Astrocyte of the spinal cord (primary cell): ENCODE measurements around the gene RNASEH2B.

Experiments
- DNase-seq: peaks from one replicate; pipeline ENCODE4 v3.0.0; 2011; ENCODE audit warnings: low read depth, low spot score
- H3K4me3 ChIP-seq: 2 replicates; pipeline ENCODE4 v1.5.1; 2011; ENCODE audit warnings: low read depth, mild to moderate bottlenecking, low read length, moderate library complexity
- CTCF ChIP-seq: IDR thresholded peaks from 2 replicates; pipeline ENCODE4 v1.5.1; 2012; ENCODE audit warnings: low read depth, mild to moderate bottlenecking, low read length, inconsistent platforms
- in situ Hi-C: cut with HindIII; loops from 2 replicates; pipeline ENCODE4 v1.10.0; 2017; ENCODE audit warnings: low sequenced_read_pairs

Gene RNASEH2B

GRCh38 chr13:50993371-50993770, 83.8 kb downstream of the RNASEH2B start:
- TF ChIP-seq CTCF = no peak
- no peak overlapping the region for H3K4me3 ChIP-seq
- DNase-seq = no peak
- in situ Hi-C loops = no loop called here

- no peak for TF ChIP-seq CTCF
- in situ Hi-C loops = no loop called here
- H3K4me3 ChIP-seq = no peak overlapping the region
- DNase-seq = no peak
These were observed 84.3 kb downstream of the RNASEH2B start for GRCh38 chr13:50993934-50994333.

- no peak for TF ChIP-seq CTCF
- no peak overlapping the region for H3K4me3 ChIP-seq
- in situ Hi-C loops = no loop called here
- DNase-seq = no peak
These were observed 85.1 kb downstream of the RNASEH2B start for GRCh38 chr13:50994651-50995050.

GRCh38 chr13:50995854-50996253, 86.3 kb downstream of the RNASEH2B start:
- DNase-seq = no peak
- no peak for TF ChIP-seq CTCF

GRCh38 chr13:50998326-50998725, 88.7 kb downstream of the RNASEH2B start:
- no peak for DNase-seq
- H3K4me3 ChIP-seq = no peak overlapping the region
- TF ChIP-seq CTCF = no peak
- in situ Hi-C loops = no loop called here

More at GRCh38 chr13:50995854-50996253, 86.3 kb downstream of the RNASEH2B start:
- no peak overlapping the region for H3K4me3 ChIP-seq
- in situ Hi-C loops = no loop called here

- in situ Hi-C loops = no loop called here
- DNase-seq = no peak
- no peak overlapping the region for H3K4me3 ChIP-seq
- no peak for TF ChIP-seq CTCF
These were observed 90.0 kb downstream of the RNASEH2B start for GRCh38 chr13:50999641-51000040.

- in situ Hi-C loops = no loop called here
- DNase-seq = peak; percentile 17
- TF ChIP-seq CTCF = no peak
- H3K4me3 ChIP-seq = no peak overlapping the region
These were observed 90.5 kb downstream of the RNASEH2B start for GRCh38 chr13:51000061-51000460.
